Measurements from ENCODE around the gene USP36. TPM values are rescaled to one million over a fixed set of nuclear protein-coding genes. Genes with fewer than 3 reads are reported as not detected.

Gene USP36
- total and polyA plus RNA-seq, 9 of the 15 experiments (the other 6 are each of a cell fraction or from before 2014, with no cell fraction given): 6.4 to 72.8 (median 22.5) TPM

GRCh38 chr17:78819806-78820792, 20.5 kb downstream of the USP36 start:
- POLR2A ChIA-PET: interaction anchor here (0.7 to 1.2 kb wide), 4 partner anchors 13 to 35 kb away, joined by 3 to 4 read pairs (median 4); no protein-coding TSS in a partner anchor
- no peak overlapping the region for H2AFZ ChIP-seq (ENCODE audit: low read depth, low read length)
- H3K9me1 ChIP-seq (ENCODE audit: control insufficient read depth, insufficient read depth, low read length): no peaks in the 10 kb centered on the region
- no peak overlapping the region for H3K4me3 ChIP-seq
- H4K20me1 ChIP-seq (replicated peaks; ENCODE audit: control insufficient read depth, insufficient read depth, low read length): peaks cover 12% of the 10 kb centered on the region; the same call in 1 of the 2 replicates
- H3K27me3 ChIP-seq (ENCODE audit: control insufficient read depth in 2 of 2, insufficient read depth in 2 of 2, low read length in 2 of 2): no peaks in the 10 kb centered on the region
- H3K79me2 ChIP-seq (ENCODE audit: control insufficient read depth, insufficient read depth, low read length): peaks cover 7% of the 10 kb centered on the region; the same call in 1 of the 3 replicates
- peaks cover 92% of the 10 kb centered on the region for H3K36me3 ChIP-seq (ENCODE audit: control insufficient read depth, insufficient read depth, low read length)
- CTCF ChIA-PET (ENCODE audit: low intra/inter-chr PET ratio): no interaction called here
- no peak for DNase-seq (ENCODE audit: extremely low read depth in 1 of 4, low spot score in 3 of 4)
- H3K4me2 ChIP-seq (ENCODE audit: insufficient read depth, low read length): no peak overlapping the region
- H3K9ac ChIP-seq (ENCODE audit: insufficient read depth in 1 of 2, low read depth in 2 of 2, low read length in 2 of 2): no peak overlapping the region
- 92% methylated on average over 17 of the region's 18 CpGs for WGBS (ENCODE audit: insufficient coverage, low coverage, missing lambda C conversion rate)
- BruUV-seq (replicated peaks): no TSS peak
- intact Hi-C loops (cut with micrococcal nuclease): no loop called here
- in situ Hi-C loops (cut with MboI): no loop called here
- FAIRE-seq: no peak
- no peak for ATAC-seq
- no peaks in the 10 kb centered on the region for H3K9me3 ChIP-seq (replicated peaks; ENCODE audit: control insufficient read depth, insufficient read depth, low read depth, low read length)
- peaks cover 4 to 5% of the 10 kb centered on the region in 2 experiments; a peak in 4 of 5 replicates for H3K4me1 ChIP-seq (replicated peaks in 1 of 2; ENCODE audit: control insufficient read depth in 2 of 2, insufficient read depth in 2 of 2, low read length in 2 of 2)
- no peak overlapping the region for H3K27ac ChIP-seq (ENCODE audit: extremely low read depth, low read depth, low read length)
- TF ChIP-seq TEAD4 (IDR thresholded peaks at IDR 0.05; ENCODE audit: low read length): no peak
- TF ChIP-seq TEAD4 (CRISPR knock-in tag; IDR thresholded peaks at IDR 0.05; ENCODE audit: borderline replicate concordance): no peak
- TF ChIP-seq, protein P1, sequence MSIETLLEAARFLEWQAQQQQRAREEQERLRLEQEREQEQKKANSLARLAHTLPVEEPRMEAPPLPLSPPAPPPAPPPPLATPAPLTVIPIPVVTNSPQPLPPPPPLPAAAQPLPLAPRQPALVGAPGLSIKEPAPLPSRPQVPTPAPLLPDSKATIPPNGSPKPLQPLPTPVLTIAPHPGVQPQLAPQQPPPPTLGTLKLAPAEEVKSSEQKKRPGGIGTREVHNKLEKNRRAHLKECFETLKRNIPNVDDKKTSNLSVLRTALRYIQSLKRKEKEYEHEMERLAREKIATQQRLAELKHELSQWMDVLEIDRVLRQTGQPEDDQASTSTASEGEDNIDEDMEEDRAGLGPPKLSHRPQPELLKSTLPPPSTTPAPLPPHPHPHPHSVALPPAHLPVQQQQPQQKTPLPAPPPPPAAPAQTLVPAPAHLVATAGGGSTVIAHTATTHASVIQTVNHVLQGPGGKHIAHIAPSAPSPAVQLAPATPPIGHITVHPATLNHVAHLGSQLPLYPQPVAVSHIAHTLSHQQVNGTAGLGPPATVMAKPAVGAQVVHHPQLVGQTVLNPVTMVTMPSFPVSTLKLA (conservative IDR thresholded peaks at IDR 0.05): no peak
- TF ChIP-seq, protein P2, sequence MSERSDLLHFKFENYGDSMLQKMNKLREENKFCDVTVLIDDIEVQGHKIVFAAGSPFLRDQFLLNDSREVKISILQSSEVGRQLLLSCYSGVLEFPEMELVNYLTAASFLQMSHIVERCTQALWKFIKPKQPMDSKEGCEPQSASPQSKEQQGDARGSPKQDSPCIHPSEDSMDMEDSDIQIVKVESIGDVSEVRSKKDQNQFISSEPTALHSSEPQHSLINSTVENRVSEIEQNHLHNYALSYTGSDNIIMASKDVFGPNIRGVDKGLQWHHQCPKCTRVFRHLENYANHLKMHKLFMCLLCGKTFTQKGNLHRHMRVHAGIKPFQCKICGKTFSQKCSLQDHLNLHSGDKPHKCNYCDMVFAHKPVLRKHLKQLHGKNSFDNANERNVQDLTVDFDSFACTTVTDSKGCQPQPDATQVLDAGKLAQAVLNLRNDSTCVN (CRISPR knock-in tag; IDR thresholded peaks at IDR 0.05): no peak
- TF ChIP-seq MEIS2 (IDR thresholded peaks at IDR 0.05; ENCODE audit: partially characterized antibody): no peak
- TF ChIP-seq, protein P3, sequence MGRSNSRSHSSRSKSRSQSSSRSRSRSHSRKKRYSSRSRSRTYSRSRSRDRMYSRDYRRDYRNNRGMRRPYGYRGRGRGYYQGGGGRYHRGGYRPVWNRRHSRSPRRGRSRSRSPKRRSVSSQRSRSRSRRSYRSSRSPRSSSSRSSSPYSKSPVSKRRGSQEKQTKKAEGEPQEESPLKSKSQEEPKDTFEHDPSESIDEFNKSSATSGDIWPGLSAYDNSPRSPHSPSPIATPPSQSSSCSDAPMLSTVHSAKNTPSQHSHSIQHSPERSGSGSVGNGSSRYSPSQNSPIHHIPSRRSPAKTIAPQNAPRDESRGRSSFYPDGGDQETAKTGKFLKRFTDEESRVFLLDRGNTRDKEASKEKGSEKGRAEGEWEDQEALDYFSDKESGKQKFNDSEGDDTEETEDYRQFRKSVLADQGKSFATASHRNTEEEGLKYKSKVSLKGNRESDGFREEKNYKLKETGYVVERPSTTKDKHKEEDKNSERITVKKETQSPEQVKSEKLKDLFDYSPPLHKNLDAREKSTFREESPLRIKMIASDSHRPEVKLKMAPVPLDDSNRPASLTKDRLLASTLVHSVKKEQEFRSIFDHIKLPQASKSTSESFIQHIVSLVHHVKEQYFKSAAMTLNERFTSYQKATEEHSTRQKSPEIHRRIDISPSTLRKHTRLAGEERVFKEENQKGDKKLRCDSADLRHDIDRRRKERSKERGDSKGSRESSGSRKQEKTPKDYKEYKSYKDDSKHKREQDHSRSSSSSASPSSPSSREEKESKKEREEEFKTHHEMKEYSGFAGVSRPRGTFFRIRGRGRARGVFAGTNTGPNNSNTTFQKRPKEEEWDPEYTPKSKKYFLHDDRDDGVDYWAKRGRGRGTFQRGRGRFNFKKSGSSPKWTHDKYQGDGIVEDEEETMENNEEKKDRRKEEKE (IDR thresholded peaks at IDR 0.05; ENCODE audit: borderline replicate concordance in 1 of 2, control insufficient read depth in 1 of 2, low read depth in 2 of 2, low read length in 1 of 2): no peak
- TF ChIP-seq ZHX1 (conservative IDR thresholded peaks at IDR 0.05; ENCODE audit: low read length): no peak
- TF ChIP-seq MTA2 (IDR thresholded peaks at IDR 0.05; ENCODE audit: low read depth): no peak
- no peak for TF ChIP-seq ZNF253 (CRISPR knock-in tag; conservative IDR thresholded peaks at IDR 0.05)
- TF ChIP-seq CHD1 (IDR thresholded peaks at IDR 0.05; ENCODE audit: low read length): no peak
- no peak for TF ChIP-seq RFX5 (IDR thresholded peaks at IDR 0.05; ENCODE audit: low read depth, low read length)

Data from K562 (cell line).